Stimulated activated memory B cell treated with anti-CD40 and anti-IgM and Interleukin-4, amounts not matched to agents 10 μg/mL and 1 μg/mL and 100 μg/mL, for 72 hours (primary cell): ENCODE data around the gene CD4.

Experiments used
- ATAC-seq: fragments of 150-1000 bp; cut with Tn5 transposase; 2 replicates; pipeline ENCODE4 v1.10.0; 2021
- H3K27ac Mint-ChIP-seq: one replicate; pipeline ENCODE4 v1.8.0; 2022; ENCODE audit warnings: mild to moderate bottlenecking, mixed read lengths
- H3K27me3 Mint-ChIP-seq: one replicate; pipeline ENCODE4 v1.8.0; 2022; ENCODE audit warnings: mixed read lengths
- H3K36me3 Mint-ChIP-seq: one replicate; pipeline ENCODE4 v1.8.0; 2022; ENCODE audit warnings: mixed read lengths
- H3K4me1 Mint-ChIP-seq: one replicate; pipeline ENCODE4 v1.8.0; 2022; ENCODE audit warnings: mixed read lengths
- H3K4me3 Mint-ChIP-seq: one replicate; pipeline ENCODE4 v1.8.0; 2022; ENCODE audit warnings: mild to moderate bottlenecking, moderate library complexity, mixed read lengths
- H3K9me3 Mint-ChIP-seq: one replicate; pipeline ENCODE4 v1.8.0; 2022; ENCODE audit warnings: mixed read lengths

Gene CD4

DNA sequence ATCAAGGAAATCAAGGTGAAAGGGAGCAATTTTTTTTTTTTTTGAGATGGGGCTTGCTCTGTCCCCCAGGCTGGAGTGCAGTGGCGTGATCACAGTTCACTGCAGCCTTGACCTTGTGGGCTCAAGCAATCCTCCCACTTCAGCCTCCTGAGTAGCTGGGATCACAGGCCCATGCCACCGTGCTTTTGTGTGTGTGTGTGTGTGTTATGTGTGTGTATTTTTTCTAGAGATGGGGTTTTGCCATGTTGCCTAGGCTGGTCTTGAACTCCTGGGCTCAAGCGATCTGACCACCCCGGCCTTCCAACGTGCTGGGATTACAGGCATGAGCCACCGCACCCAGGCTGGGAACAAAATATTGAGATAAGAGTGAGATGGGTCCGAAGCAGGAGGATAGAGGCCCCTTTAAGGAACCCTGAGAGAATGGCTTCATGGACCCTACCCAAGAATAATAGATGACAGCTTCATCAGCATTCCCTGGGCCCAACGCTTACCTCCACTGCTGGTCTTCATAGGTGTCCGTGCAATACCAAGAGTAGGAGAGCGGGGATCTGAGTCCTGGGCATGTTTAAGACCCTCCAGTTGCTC lies 60.7 kb downstream of the CD4 start:
- H3K36me3 Mint-ChIP-seq, result peaks cover 6% of the 10 kb centered on the region
- H3K27ac Mint-ChIP-seq, result no peak overlapping the region
- H3K4me1 Mint-ChIP-seq, result peaks cover 57% of the 10 kb centered on the region
- no peak for ATAC-seq
- H3K4me3 Mint-ChIP-seq, result peak overlapping the region; percentile 55
- no peaks in the 10 kb centered on the region for H3K9me3 Mint-ChIP-seq
- H3K27me3 Mint-ChIP-seq, result no peaks in the 10 kb centered on the region

DNA sequence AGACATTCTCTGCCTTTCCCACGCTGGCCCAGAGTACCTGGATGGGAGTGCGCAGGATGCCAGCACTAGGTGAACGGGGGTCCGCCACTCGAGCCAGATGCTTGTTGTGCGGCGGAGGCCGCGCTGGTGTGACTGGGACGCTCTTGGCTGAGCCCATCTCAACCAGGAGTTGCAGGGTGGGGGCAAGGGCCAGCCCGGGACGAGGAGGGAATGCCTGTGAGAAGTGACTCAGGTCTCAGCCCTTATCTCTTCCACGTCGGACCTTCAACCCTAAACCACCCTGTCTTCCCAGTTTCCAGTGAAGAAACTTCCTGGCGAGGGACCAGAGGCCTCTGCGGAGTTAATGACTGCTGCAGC lies 61.4 kb downstream of the CD4 start:
- Mint-ChIP-seq H3K27ac (no peak overlapping the region), H3K36me3 (peaks cover 9% of the 10 kb centered on the region), H3K27me3 (no peaks in the 10 kb centered on the region), H3K4me3 (peak overlapping the region; percentile 55), H3K9me3 (no peaks in the 10 kb centered on the region), H3K4me1 (peaks cover 57% of the 10 kb centered on the region)
- no peak for ATAC-seq

DNA sequence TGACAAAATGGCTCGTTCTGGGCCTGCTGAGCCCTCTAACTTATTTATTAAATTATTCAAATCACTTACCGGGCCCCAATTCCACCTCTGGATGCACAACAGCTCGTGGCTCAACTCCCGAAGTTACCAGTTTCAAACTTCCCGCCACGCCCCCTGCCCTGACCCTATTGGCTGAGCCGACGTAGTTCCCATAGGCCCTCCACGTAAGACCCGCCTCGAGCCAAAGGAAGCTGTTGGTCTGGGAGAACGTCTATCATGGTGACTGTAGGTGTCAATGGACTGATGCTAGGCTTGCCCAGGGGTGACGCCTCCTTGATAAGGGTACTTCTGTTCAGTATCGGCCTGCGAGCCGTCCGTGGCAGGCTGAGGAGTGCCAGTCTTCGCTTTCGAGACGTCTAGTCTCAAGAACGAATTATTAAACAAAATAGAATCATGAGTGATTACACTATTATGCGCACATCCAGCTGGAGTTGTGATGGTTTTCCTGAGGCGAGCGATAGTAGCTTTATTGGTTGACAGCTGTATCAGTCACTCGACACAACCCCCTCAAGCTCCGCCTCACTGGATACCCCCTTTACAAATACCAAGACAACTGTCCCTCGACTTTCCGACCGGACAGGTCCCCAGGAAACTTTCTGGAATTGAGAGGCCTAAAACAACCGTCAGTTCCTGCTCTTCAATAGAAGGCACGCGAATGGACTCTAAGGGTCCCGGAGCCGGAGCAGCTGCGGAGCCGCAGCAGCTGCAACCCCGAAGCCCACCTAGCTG lies 62.0 kb downstream of the CD4 start, which contains the start of gene CDCA3:
Gene CDCA3 (minus strand): TSS at position 134 of the 768 bp plus-strand sequence. CDS start 334 bp downstream, outside the sequence.
- ATAC-seq, result peak; percentile 79
- Mint-ChIP-seq H3K27ac (peak within 1 kb of the TSS; percentile 82), H3K9me3 (no peaks in the 10 kb centered on the region), H3K27me3 (no peaks in the 10 kb centered on the region), H3K4me1 (peaks cover 57% of the 10 kb centered on the region), H3K36me3 (peaks cover 15% of the 10 kb centered on the region), H3K4me3 (peak within 1 kb of the TSS; percentile 84)

DNA sequence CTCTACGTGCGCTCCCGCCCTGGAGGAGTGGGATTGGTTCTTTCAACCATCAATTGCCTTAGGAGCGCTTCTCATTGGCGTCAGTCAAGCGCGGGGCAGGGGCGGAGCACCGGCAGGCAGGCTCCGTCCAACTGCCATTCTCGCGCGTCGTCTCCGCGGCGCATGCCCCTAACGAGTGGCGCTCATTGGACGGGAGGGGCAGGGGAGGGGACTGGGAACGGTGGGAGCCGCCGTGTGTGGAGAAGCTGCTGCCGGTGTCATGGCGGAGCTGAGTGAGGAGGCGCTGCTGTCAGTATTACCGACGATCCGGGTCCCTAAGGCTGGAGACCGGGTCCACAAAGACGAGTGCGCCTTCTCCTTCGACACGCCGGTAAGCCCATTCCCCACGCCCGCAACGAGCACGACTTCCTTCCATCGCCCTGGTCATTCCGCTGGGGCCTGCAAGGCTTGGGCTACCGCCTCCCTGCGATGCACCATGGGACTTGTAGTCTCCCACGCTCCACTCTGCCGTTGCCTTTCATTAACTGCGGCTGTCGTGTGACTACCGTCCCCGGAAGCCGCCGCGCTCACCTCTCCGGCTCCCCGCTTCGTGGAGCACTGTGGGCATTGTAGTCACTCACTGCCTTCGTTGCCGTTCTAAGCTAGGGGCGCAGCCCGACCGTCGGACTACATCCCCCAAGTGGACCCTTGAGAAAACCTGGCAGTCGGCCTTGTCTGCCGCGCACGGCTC lies 62.8 kb downstream of the CD4 start, which contains the start of gene USP5:
Gene USP5 (plus strand): TSS at position 230 of the 730 bp plus-strand sequence. CDS start 30 bp downstream, at position 260.
- H3K9me3 Mint-ChIP-seq, result no peaks in the 10 kb centered on the region
- peak within 1 kb of the TSS; percentile 84 for H3K4me3 Mint-ChIP-seq
- peaks cover 57% of the 10 kb centered on the region for H3K4me1 Mint-ChIP-seq
- peak within 1 kb of the TSS; percentile 82 for H3K27ac Mint-ChIP-seq
- peaks cover 22% of the 10 kb centered on the region for H3K36me3 Mint-ChIP-seq
- no peaks in the 10 kb centered on the region for H3K27me3 Mint-ChIP-seq
- peak; percentile 93 for ATAC-seq

DNA sequence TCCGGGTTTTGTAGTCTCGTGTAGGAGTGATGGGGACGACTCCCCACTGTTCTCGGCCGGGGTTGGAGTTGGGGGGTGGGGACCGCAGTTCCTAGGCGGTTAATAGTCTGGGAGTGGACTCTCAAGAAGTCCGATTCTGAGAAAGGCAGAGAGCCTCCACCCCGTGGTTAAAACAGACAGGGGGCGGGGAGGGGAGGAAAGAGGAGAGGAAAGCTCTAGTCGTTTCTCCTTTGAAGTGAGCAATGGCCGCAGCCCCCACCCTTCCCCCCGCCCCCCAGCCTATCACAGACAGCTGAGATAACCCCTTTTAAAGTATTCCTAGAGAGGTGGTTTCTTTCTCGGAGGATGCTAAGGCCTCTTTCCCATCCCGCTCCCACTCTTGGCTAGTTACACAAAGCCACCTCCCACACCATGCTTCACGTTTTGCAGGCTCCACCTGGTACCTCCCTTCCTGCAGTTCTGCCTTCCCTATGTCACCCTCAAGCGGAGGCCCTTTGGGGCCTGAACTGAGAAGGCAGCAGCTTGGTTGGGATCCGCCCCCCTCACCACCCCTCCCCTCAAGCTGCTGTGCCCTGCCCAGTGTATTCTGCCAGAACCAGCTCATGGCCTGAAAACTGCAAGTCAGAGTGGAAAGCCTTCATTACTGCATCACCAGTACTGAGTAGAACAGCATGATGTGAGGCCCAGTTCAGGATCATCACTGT lies 63.5 kb downstream of the CD4 start:
- peak overlapping the region; percentile 84 for H3K4me3 Mint-ChIP-seq
- no peak for ATAC-seq
- H3K36me3 Mint-ChIP-seq, result peaks cover 29% of the 10 kb centered on the region
- no peaks in the 10 kb centered on the region for H3K9me3 Mint-ChIP-seq
- peak overlapping the region; percentile 82 for H3K27ac Mint-ChIP-seq
- H3K4me1 Mint-ChIP-seq, result peaks cover 51% of the 10 kb centered on the region
- H3K27me3 Mint-ChIP-seq, result no peaks in the 10 kb centered on the region

DNA sequence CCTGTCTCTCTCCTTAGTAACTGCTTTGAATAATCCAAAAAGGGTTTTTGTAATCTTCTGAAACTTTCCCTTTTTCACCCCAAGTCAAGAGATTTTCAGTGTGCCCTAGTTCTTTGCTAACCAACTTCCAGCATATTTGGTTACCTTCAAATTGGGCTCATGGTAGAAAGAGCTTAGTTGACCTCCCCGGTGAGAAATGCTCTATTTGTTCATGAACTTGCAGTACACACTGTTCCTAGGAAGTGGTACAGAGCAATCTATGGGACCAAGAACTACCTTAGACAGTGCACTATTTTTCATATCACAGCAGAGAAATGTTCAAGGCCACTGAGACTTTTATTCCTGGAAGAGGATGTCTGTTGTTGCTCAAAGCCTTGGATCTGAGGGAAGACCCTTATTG lies 64.3 kb downstream of the CD4 start:
- peaks cover 38% of the 10 kb centered on the region for H3K36me3 Mint-ChIP-seq

DNA sequence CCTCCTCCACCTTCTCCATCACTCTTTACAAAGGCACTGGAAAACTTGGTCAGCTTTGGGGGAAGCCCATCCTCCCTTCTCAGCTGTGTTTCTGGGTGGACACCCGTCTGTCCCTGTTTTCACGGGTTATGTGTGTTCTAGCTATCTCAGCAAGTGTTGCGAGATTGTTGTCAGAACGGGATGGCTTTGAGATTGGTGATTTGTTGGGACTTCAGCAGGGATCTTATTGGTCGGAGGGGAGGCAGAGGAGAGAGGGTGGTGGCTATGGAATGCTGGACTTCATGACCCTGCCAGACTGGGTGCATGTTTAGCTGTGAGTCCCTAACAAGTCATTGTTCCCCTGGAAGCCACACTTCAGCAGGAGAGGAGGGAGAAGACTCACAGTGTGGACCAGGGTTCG lies 64.7 kb downstream of the CD4 start:
- no peak overlapping the region for H3K27ac Mint-ChIP-seq
- peaks cover 42% of the 10 kb centered on the region for H3K36me3 Mint-ChIP-seq
- ATAC-seq, result no peak
- no peaks in the 10 kb centered on the region for H3K9me3 Mint-ChIP-seq
- H3K4me3 Mint-ChIP-seq, result no peak overlapping the region
- peaks cover 39% of the 10 kb centered on the region for H3K4me1 Mint-ChIP-seq
- H3K27me3 Mint-ChIP-seq, result no peaks in the 10 kb centered on the region

More for the DNA sequence above, 64.3 kb downstream of the CD4 start:
- Mint-ChIP-seq H3K27ac (peak overlapping the region; percentile 82), H3K9me3 (no peaks in the 10 kb centered on the region), H3K4me3 (peak overlapping the region; percentile 84), H3K4me1 (peaks cover 43% of the 10 kb centered on the region), H3K27me3 (no peaks in the 10 kb centered on the region)
- ATAC-seq, result no peak

DNA sequence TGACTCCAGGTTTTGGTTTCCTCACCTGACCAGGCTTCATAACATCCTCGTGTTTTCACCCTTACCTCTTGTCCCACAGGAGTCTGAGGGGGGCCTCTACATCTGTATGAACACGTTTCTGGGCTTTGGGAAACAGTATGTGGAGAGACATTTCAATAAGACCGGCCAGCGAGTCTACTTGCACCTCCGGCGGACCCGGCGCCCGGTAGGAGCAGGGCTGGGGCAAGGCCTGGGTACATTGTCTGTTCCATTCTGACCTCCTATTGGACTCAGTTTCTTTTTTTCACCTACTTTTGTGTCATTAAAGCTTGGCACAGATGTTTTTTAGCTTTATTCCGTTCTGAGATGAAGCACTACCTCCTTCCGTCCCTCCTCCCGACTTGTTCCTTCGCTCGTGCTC lies 66.0 kb downstream of the CD4 start:
- Mint-ChIP-seq H3K4me1 (peaks cover 26% of the 10 kb centered on the region), H3K9me3 (no peaks in the 10 kb centered on the region), H3K36me3 (peaks cover 55% of the 10 kb centered on the region), H3K4me3 (no peak overlapping the region), H3K27ac (no peak overlapping the region), H3K27me3 (no peaks in the 10 kb centered on the region)
- ATAC-seq, result no peak

DNA sequence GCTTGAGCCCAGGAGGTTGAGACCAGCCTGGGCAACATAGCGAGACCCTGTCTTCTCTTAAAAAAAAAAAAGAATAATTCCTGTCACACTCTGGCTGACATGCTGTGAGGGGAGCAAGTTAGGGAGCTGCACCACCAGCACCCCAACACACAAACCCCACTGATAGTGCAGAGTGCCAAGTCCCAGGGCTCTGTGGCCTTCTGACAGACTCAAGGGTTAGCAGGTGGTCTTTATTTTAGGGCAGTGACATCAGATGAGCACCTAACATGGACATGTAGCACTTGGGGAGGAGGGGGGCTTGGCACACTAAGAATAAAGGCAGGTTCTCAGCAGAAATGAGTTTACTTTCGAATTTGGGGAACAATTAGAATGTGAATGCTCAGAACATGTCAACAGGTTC lies 69.5 kb downstream of the CD4 start:
- no peak overlapping the region for H3K27ac Mint-ChIP-seq
- ATAC-seq, result no peak
- H3K9me3 Mint-ChIP-seq, result no peaks in the 10 kb centered on the region
- no peak overlapping the region for H3K4me3 Mint-ChIP-seq
- no peaks in the 10 kb centered on the region for H3K27me3 Mint-ChIP-seq
- peaks cover 81% of the 10 kb centered on the region for H3K36me3 Mint-ChIP-seq
- H3K4me1 Mint-ChIP-seq, result peaks cover 6% of the 10 kb centered on the region

DNA sequence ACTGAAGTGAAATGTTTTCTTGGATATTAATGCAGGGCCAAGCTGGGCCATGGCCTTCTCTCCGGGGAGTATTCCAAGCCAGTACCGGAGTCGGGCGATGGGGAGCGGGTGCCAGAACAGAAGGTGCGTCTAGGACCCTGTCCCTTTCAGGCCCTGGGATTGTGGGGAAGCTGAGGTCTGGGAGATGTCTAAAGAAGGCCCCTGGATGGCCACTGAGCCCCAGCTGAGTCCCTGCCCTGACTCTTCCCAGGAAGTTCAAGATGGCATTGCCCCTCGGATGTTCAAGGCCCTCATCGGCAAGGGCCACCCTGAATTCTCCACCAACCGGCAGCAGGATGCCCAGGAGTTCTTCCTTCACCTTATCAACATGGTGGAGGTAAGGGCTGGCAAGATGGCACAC lies 70.8 kb downstream of the CD4 start:
- H3K27ac Mint-ChIP-seq, result no peak overlapping the region
- ATAC-seq, result no peak
- H3K27me3 Mint-ChIP-seq, result no peaks in the 10 kb centered on the region
- H3K36me3 Mint-ChIP-seq, result peaks cover 84% of the 10 kb centered on the region
- no peaks in the 10 kb centered on the region for H3K9me3 Mint-ChIP-seq
- no peaks in the 10 kb centered on the region for H3K4me1 Mint-ChIP-seq
- no peak overlapping the region for H3K4me3 Mint-ChIP-seq

DNA sequence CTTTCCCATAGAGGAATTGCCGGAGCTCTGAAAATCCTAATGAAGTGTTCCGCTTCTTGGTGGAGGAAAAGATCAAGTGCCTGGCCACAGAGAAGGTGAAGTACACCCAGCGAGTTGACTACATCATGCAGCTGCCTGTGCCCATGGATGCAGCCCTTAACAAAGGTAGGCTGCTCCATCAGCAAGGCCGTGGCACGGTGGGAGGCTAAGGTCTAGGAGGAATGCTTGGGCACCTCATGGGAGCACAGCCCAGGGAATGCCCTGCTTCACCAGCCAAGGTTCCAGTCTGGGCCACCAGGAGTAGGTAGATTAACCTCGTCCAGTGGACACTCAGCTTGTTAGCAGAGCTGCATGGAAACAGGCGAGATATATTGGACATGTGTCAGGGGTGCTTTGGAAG lies 71.6 kb downstream of the CD4 start:
- no peak overlapping the region for H3K4me3 Mint-ChIP-seq
- no peaks in the 10 kb centered on the region for H3K27me3 Mint-ChIP-seq
- no peak for ATAC-seq
- peaks cover 88% of the 10 kb centered on the region for H3K36me3 Mint-ChIP-seq
- H3K9me3 Mint-ChIP-seq, result no peaks in the 10 kb centered on the region
- H3K27ac Mint-ChIP-seq, result no peak overlapping the region
- H3K4me1 Mint-ChIP-seq, result no peaks in the 10 kb centered on the region

DNA sequence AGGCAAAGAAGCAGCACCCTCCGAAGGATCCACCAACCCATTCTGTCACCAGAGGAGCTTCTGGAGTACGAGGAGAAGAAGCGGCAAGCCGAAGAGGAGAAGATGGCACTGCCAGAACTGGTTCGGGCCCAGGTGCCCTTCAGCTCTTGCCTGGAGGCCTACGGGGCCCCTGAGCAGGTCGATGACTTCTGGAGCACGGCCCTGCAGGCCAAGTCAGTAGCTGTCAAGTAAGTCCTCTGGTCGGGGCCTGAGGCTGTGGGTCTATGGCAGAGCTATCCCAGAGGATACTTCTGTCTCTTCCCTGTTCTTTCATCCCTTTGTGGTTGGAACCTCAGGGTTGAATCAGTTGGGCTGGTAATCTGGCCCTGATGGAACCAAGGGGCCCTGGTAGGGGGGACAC lies 72.1 kb downstream of the CD4 start:
- H3K27ac Mint-ChIP-seq, result no peak overlapping the region
- no peaks in the 10 kb centered on the region for H3K9me3 Mint-ChIP-seq
- H3K4me3 Mint-ChIP-seq, result no peak overlapping the region
- no peaks in the 10 kb centered on the region for H3K27me3 Mint-ChIP-seq
- ATAC-seq, result no peak
- H3K4me1 Mint-ChIP-seq, result peaks cover 2% of the 10 kb centered on the region
- peaks cover 88% of the 10 kb centered on the region for H3K36me3 Mint-ChIP-seq

DNA sequence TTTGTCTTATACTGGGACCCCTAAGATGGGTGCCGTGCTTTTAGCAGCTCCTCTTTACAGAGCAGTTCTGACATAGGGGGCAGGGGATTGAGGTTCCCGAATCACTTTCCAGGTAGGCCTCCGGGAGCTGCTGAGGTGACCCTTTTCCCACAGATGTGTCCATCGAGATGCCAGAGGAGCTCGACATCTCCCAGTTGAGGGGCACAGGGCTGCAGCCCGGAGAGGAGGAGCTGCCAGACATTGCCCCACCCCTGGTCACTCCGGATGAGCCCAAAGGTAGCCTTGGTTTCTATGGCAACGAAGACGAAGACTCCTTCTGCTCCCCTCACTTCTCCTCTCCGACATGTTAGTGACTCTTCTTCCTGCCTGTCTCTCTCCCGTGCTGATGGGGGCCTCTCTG lies 73.7 kb downstream of the CD4 start:
- no peaks in the 10 kb centered on the region for H3K9me3 Mint-ChIP-seq
- H3K4me3 Mint-ChIP-seq, result no peak overlapping the region
- H3K27me3 Mint-ChIP-seq, result no peaks in the 10 kb centered on the region
- H3K27ac Mint-ChIP-seq, result no peak overlapping the region
- H3K36me3 Mint-ChIP-seq, result peaks cover 74% of the 10 kb centered on the region
- peaks cover 10% of the 10 kb centered on the region for H3K4me1 Mint-ChIP-seq
- no peak for ATAC-seq

DNA sequence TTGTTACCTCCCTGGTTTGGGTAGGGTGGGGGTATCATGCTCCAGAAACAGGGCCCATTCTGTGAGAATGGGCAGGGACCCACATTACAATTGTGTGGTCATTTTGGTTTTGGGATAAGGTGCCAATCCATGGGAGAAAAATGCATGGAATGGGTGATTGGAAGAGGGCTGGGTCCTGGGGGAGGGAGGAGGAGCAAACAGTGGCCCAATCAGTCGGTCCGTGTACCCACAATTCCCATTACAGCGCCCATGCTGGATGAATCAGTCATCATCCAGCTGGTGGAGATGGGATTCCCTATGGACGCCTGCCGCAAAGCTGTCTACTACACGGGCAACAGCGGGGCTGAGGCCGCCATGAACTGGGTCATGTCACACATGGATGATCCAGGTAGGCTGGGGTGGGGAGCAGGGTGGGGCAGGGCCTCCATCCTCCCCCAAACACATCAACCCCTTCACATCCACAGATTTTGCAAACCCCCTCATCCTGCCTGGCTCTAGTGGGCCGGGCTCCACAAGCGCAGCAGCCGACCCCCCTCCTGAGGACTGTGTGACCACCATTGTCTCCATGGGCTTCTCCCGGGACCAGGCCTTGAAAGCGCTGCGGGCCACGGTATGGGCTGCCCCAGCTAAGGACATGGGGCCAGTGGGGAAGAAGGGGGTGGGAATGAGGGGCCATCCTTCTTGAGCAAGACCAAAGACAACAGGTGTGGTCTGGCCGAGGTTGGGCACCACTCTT lies 74.4 kb downstream of the CD4 start:
- Mint-ChIP-seq H3K27ac (no peak overlapping the region), H3K4me3 (no peak overlapping the region), H3K36me3 (peaks cover 70% of the 10 kb centered on the region), H3K9me3 (no peaks in the 10 kb centered on the region), H3K27me3 (no peaks in the 10 kb centered on the region), H3K4me1 (peaks cover 17% of the 10 kb centered on the region)
- no peak for ATAC-seq
